ENCODE data around the gene NOTCH1.

Gene NOTCH1

GRCh38 chr9:136563646-136564325 lies 17.9 kb upstream of the NOTCH1 start:
- TF ChIP-seq ZNF626 (tag by site-specific recombination; IDR thresholded peaks at IDR 0.05), result no peak
- TF ChIP-seq ZFP3 (tag by site-specific recombination; IDR thresholded peaks at IDR 0.05; ENCODE audit: low read depth), result no peak
- no peak for TF ChIP-seq GLI2 (tag by site-specific recombination; IDR thresholded peaks at IDR 0.05; ENCODE audit: borderline replicate concordance, low read depth)
- TF ChIP-seq ZBTB21 (tag by site-specific recombination; IDR thresholded peaks at IDR 0.05), result no peak
- TF ChIP-seq, protein P1, sequence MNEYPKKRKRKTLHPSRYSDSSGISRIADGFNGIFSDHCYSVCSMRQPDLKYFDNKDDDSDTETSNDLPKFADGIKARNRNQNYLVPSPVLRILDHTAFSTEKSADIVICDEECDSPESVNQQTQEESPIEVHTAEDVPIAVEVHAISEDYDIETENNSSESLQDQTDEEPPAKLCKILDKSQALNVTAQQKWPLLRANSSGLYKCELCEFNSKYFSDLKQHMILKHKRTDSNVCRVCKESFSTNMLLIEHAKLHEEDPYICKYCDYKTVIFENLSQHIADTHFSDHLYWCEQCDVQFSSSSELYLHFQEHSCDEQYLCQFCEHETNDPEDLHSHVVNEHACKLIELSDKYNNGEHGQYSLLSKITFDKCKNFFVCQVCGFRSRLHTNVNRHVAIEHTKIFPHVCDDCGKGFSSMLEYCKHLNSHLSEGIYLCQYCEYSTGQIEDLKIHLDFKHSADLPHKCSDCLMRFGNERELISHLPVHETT (tag by site-specific recombination; IDR thresholded peaks at IDR 0.05), result no peak
- no peak for TF ChIP-seq ZNF239 (tag by site-specific recombination; IDR thresholded peaks at IDR 0.05)
- no peak for TF ChIP-seq GLIS2 (tag by site-specific recombination; IDR thresholded peaks at IDR 0.05)
- no peak for TF ChIP-seq ZNF558 (tag by site-specific recombination; IDR thresholded peaks at IDR 0.05)
- TF ChIP-seq ZNF48 (tag by site-specific recombination; IDR thresholded peaks at IDR 0.05), result no peak
- no peak for TF ChIP-seq ZNF549 (tag by site-specific recombination; IDR thresholded peaks at IDR 0.05)
- TF ChIP-seq ZNF707 (tag by site-specific recombination; IDR thresholded peaks at IDR 0.05), result no peak
- TF ChIP-seq ZNF624 (tag by site-specific recombination; IDR thresholded peaks at IDR 0.05), result no peak
- TF ChIP-seq, protein P2, sequence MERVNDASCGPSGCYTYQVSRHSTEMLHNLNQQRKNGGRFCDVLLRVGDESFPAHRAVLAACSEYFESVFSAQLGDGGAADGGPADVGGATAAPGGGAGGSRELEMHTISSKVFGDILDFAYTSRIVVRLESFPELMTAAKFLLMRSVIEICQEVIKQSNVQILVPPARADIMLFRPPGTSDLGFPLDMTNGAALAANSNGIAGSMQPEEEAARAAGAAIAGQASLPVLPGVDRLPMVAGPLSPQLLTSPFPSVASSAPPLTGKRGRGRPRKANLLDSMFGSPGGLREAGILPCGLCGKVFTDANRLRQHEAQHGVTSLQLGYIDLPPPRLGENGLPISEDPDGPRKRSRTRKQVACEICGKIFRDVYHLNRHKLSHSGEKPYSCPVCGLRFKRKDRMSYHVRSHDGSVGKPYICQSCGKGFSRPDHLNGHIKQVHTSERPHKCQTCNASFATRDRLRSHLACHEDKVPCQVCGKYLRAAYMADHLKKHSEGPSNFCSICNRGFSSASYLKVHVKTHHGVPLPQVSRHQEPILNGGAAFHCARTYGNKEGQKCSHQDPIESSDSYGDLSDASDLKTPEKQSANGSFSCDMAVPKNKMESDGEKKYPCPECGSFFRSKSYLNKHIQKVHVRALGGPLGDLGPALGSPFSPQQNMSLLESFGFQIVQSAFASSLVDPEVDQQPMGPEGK (tag by site-specific recombination; IDR thresholded peaks at IDR 0.05), result no peak
- TF ChIP-seq ZNF248 (tag by site-specific recombination; IDR thresholded peaks at IDR 0.05), result no peak
- TF ChIP-seq BCL11B (tag by site-specific recombination; IDR thresholded peaks at IDR 0.05; ENCODE audit: low read depth), result no peak
- TF ChIP-seq PRDM1 (tag by site-specific recombination; IDR thresholded peaks at IDR 0.05), result no peak
- TF ChIP-seq SP7 (tag by site-specific recombination; IDR thresholded peaks at IDR 0.05), result no peak
- no peak for TF ChIP-seq ZNF121 (tag by site-specific recombination; IDR thresholded peaks at IDR 0.05)
- no peaks in the 10 kb centered on the region for H3K36me3 ChIP-seq (ENCODE audit: control insufficient read depth in 2 of 2, insufficient read depth in 1 of 2, low read length in 2 of 2)
- H3K4me3 ChIP-seq (ENCODE audit: low read depth, low read length), result no peak overlapping the region
- ChIA-PET CTCF (interaction anchor here (1.0 to 1.4 kb wide), 3 partner anchors 68 to 108 kb away, joined by 3 to 6 read pairs (median 3); no protein-coding TSS in a partner anchor), POLR2A (interaction anchor here (1.2 kb wide), 1 partner anchor 9 kb away, joined by 3 read pairs; no protein-coding TSS in a partner anchor)
- no peaks in the 10 kb centered on the region for H3K9me3 ChIP-seq (ENCODE audit: control insufficient read depth, insufficient read depth, low read depth, low read length)
- no peak overlapping the region for H3K27ac ChIP-seq (ENCODE audit: extremely low read depth, low read depth, low read length)
- no peaks in the 10 kb centered on the region for H3K4me1 ChIP-seq (ENCODE audit: control insufficient read depth, insufficient read depth, low read length)

DNA sequence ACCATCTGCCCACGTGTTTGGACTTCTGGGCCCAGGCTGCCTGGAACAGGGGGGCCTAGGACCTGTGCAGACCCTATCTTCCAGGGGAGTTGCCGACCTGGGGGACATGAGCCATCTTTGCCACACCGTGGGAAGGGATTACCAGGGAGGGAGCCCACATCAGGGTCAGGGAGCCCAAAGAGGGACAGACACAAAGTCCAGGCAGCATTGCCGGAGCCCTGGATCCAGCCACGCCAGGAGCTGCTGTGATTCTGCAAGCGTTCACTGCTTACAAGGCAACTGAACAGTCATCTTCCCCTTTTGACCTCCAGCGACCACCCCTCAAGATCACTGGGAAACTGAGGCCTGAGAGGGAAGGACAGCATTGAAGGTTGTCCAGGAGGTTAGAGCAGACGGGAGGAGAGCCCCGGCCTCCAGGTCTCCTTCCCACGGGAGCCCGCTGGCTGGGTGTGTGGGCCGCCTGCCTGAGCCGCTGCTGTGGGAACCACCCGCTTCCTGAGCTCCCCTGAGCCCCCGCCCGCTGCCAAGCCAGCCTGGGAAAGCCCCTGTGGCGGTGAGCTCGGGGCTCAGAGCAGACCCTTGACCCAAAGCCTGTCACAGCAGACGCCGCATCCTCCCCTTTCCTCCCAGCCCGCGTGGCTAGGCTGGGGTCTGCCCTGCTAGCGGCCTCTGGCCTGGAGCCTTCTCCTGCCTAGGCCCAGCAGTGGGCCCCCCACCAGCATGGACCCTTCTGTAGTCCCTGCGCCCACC lies 17.1 kb upstream of the NOTCH1 start:
- POLR2A ChIA-PET, result no interaction called here

More for the DNA sequence above, 17.1 kb upstream of the NOTCH1 start:
- Histone ChIP-seq H3K9me3 (ENCODE audit: control insufficient read depth, insufficient read depth, low read depth, low read length) (no peaks in the 10 kb centered on the region), H3K36me3 (ENCODE audit: control insufficient read depth in 2 of 2, insufficient read depth in 1 of 2, low read length in 2 of 2) (no peaks in the 10 kb centered on the region), H3K4me1 (ENCODE audit: control insufficient read depth, insufficient read depth, low read length) (no peaks in the 10 kb centered on the region), H3K27ac (ENCODE audit: extremely low read depth, low read depth, low read length) (no peak overlapping the region), H3K4me3 (ENCODE audit: low read depth, low read length) (no peak overlapping the region)
- CTCF ChIA-PET, result interaction anchor here (0.5 to 1.2 kb wide), 3 partner anchors 8 to 108 kb away, joined by 3 read pairs; no protein-coding TSS in a partner anchor
- TF ChIP-seq EGR2 (tag by site-specific recombination; IDR thresholded peaks at IDR 0.05; ENCODE audit: low read depth), result peak; percentile 86
- peak; percentile 73 for TF ChIP-seq ZFHX2 (tag by site-specific recombination; conservative IDR thresholded peaks at IDR 0.05)
- TF ChIP-seq KLF1 (tag by site-specific recombination; IDR thresholded peaks at IDR 0.05), result peak; percentile 92
- no peak for TF ChIP-seq SP7 (tag by site-specific recombination; IDR thresholded peaks at IDR 0.05)
